ENCODE data around the gene NGFR. TPM values are rescaled to one million over a fixed set of nuclear protein-coding genes. Genes with fewer than 3 reads are reported as not detected.

NGFR gene
- total RNA-seq, 1 donor from 2014 or later, result 0.53 TPM

DNA sequence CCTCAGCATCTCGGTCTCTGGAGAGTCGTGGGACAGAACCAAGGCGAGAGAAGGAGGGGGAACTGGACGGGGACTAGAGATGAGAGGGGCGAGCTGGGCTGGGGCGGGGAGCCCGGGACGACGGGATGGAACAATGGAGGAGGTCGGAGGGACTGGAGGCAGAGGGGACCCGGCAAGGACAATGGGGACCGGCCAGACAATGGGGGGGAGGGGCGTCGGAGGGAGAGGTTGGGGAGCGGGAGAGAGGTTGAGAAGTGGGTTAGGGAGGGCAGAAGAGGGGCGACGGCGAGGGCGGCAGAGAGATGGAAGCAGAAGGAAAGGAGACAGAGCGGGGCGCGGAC is 719 bp downstream of the NGFR start:
- peak overlapping the region; percentile 41 for H3K4me3 ChIP-seq (ENCODE audit: low read depth, low read length)
- peaks cover 9% of the 10 kb centered on the region for H3K27me3 ChIP-seq (ENCODE audit: control insufficient read depth, insufficient read depth, low read length)
- TF ChIP-seq, protein P1, sequence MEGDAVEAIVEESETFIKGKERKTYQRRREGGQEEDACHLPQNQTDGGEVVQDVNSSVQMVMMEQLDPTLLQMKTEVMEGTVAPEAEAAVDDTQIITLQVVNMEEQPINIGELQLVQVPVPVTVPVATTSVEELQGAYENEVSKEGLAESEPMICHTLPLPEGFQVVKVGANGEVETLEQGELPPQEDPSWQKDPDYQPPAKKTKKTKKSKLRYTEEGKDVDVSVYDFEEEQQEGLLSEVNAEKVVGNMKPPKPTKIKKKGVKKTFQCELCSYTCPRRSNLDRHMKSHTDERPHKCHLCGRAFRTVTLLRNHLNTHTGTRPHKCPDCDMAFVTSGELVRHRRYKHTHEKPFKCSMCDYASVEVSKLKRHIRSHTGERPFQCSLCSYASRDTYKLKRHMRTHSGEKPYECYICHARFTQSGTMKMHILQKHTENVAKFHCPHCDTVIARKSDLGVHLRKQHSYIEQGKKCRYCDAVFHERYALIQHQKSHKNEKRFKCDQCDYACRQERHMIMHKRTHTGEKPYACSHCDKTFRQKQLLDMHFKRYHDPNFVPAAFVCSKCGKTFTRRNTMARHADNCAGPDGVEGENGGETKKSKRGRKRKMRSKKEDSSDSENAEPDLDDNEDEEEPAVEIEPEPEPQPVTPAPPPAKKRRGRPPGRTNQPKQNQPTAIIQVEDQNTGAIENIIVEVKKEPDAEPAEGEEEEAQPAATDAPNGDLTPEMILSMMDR (IDR thresholded peaks at IDR 0.05; ENCODE audit: insufficient read depth, low read length, severe bottlenecking), result no peak
- H3K36me3 ChIP-seq (ENCODE audit: control insufficient read depth, insufficient read depth, low read length), result no peaks in the 10 kb centered on the region
- no peak for DNase-seq (ENCODE audit: low read depth)
- no peak for FAIRE-seq

- Histone ChIP-seq H3K4me3 (ENCODE audit: low read depth, low read length) (peak overlapping the region; percentile 41), H3K27me3 (ENCODE audit: control insufficient read depth, insufficient read depth, low read length) (peaks cover 7% of the 10 kb centered on the region), H3K36me3 (ENCODE audit: control insufficient read depth, insufficient read depth, low read length) (no peaks in the 10 kb centered on the region)
- FAIRE-seq, result no peak
- TF ChIP-seq, protein P1 (IDR thresholded peaks at IDR 0.05; ENCODE audit: insufficient read depth, low read length, severe bottlenecking), result peak; percentile 80
- DNase-seq (ENCODE audit: low read depth), result no peak
Observed at GRCh38 chr17:49496183-49496866, 1.2 kb downstream of the NGFR start.

DNA sequence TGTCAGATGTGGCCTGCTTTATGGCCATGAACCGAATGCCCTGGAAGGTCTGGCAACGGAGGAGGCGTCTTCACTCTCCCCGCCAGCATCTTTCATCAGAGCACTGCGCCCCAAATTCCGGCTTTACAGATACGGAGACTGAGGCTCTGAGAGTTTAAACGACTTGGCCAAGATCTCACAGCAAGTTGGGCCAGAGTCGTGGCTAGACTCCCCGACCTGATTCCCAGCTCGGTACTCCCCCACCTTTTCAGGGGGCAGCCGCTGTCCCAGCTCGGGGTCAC is 1.7 kb downstream of the NGFR start:
- DNase-seq (ENCODE audit: low read depth) (no peak), FAIRE-seq (no peak)
- peak overlapping the region; percentile 41 for H3K4me3 ChIP-seq (ENCODE audit: low read depth, low read length)
- H3K27me3 ChIP-seq (ENCODE audit: control insufficient read depth, insufficient read depth, low read length), result peaks cover 7% of the 10 kb centered on the region
- TF ChIP-seq, protein P1 (IDR thresholded peaks at IDR 0.05; ENCODE audit: insufficient read depth, low read length, severe bottlenecking), result no peak
- H3K36me3 ChIP-seq (ENCODE audit: control insufficient read depth, insufficient read depth, low read length), result no peaks in the 10 kb centered on the region

DNA sequence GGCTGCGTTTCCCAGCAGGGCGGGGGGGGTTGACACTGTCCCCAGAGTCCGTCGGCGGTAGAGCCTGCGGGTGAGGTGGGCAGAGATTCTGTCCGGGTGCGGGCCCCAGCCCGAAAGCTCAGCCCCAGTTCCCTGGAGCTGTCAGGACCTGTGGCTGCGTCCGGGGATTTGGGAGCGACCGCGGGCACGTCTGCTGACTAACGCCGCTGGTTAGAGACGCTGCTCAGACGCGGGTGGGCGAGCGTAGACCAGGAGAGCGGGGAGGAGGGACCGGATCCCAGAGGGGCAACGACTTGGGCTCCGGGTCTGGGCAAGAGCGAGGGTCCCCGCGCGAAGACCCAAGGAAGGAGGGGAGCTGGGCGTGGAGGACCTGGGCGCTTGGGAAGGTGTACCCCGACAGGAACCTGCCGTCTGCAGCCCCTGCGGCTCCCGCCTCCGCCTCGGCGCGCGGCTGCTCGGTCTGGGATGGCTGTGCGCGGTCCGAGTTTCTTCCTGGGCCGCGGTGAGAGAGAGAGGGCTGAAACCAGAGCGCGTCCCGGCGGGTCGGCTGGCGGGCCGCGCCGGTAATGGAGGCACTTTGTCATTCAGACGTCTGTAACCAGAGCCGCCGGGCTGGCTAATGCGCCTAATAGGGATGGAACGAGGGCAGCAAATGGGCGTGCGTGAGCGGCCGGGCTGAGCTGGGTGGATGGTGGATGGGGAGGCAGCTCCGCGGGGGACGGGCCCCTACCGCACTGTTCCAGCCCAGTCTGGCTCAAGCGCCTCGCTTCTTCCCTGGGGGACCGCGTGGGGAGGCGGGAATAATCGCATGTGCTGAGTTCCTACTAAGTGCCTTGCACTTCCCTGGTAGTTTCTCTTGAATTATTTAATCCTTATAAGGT is 2.3 kb downstream of the NGFR start:
- FAIRE-seq (no peak), DNase-seq (ENCODE audit: low read depth) (peak; percentile 30)
- Histone ChIP-seq H3K36me3 (ENCODE audit: control insufficient read depth, insufficient read depth, low read length) (no peaks in the 10 kb centered on the region), H3K27me3 (ENCODE audit: control insufficient read depth, insufficient read depth, low read length) (peaks cover 7% of the 10 kb centered on the region), H3K4me3 (ENCODE audit: low read depth, low read length) (peak overlapping the region; percentile 41)
- TF ChIP-seq, protein P1 (IDR thresholded peaks at IDR 0.05; ENCODE audit: insufficient read depth, low read length, severe bottlenecking), result no peak

DNA sequence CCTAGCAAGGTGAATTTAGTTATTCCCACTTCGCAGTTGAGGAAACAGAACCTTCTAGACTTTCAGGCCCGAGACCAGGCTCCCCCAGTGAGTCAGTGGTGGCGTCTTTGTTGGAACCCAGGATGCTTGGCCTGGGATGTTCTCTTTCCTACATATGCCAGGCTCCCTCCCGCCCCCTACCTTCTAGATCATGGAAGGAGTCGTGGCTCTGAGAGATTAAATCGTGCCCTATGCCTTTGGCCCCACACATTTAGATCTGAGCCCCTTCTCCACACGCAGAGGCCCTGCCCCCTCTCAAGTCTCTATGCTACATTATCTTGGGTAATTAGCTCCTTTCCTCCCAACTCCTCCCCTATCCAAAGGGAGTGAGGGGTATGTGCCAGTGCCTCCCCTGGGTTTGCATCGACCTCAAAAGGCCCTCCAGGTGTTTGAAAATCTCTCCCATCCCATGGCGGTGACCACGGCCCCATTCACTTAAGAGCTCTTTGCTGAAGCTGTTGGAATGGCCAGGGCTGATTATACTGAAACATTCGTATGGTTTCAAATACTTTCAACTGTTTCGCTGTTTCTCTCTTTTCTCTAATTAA is 3.0 kb downstream of the NGFR start:
- Histone ChIP-seq H3K27me3 (ENCODE audit: control insufficient read depth, insufficient read depth, low read length) (peaks cover 7% of the 10 kb centered on the region), H3K4me3 (ENCODE audit: low read depth, low read length) (no peak overlapping the region), H3K36me3 (ENCODE audit: control insufficient read depth, insufficient read depth, low read length) (no peaks in the 10 kb centered on the region)
- FAIRE-seq (peak; percentile 66), DNase-seq (ENCODE audit: low read depth) (no peak)
- TF ChIP-seq, protein P1 (IDR thresholded peaks at IDR 0.05; ENCODE audit: insufficient read depth, low read length, severe bottlenecking), result no peak

Measured in bronchial epithelial cell (primary cell).